Measurements from ENCODE around the gene AKT2. TPM values are rescaled to one million over a fixed set of nuclear protein-coding genes. Genes with fewer than 3 reads are reported as not detected.

The AKT2 gene
- total RNA-seq, 2 experiments from 2014 or later, result 152 to 159 TPM

DNA sequence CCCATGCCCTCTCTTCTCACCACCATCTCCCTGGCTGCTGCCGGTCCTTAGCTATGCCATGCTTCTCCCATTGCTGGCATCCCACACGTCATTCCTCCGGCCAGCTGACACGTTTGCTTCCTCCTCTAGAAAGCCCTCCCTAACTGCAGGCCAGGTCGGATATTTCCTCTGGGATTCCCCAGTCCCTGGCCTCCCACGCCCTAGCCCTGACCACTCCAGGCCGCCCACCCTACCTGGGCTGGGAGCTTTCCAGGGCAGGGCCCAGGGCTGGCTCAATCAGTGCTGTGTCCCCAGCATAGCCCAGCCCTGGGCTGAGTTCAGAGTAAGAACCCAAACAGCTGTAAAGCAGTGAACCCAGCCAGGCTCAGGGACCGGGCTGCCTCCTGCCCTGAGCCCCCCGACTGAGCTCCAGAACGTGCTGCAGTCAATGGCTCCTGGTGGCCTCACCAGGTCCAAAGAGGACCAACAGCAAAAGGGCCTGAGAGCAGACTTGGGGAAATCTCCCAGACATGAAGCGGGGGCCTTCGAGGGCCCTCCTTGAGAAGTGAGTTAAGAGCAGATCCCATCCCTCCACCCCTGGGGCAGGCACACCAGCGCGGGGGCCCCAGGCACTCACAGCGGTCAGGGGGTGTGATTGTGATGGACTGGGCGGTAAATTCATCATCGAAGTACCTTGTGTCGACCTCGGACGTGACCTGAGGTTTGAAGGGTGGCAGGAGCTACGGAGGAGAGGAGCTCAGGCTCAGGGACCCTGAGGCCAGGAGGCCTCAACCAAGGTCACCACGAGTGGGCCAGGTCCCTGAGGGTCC lies 50.5 kb downstream of the AKT2 start:
- Mint-ChIP-seq H3K9me3 (no peaks in the 10 kb centered on the region), H3K27me3 (ENCODE audit: low read depth) (no peaks in the 10 kb centered on the region), H3K4me1 (ENCODE audit: low read depth) (peaks cover 7% of the 10 kb centered on the region), H3K27ac (no peak overlapping the region), H3K4me3 (no peak overlapping the region), H3K36me3 (ENCODE audit: low read depth) (peaks cover 5% of the 10 kb centered on the region)
- intact Hi-C loops (cut with micrococcal nuclease), result no loop called here
- CTCF ChIA-PET, result interaction anchor here (1.0 kb wide), 1 partner anchor 94 kb away, joined by 3 read pairs; no protein-coding TSS in a partner anchor
- no peak for DNase-seq

DNA sequence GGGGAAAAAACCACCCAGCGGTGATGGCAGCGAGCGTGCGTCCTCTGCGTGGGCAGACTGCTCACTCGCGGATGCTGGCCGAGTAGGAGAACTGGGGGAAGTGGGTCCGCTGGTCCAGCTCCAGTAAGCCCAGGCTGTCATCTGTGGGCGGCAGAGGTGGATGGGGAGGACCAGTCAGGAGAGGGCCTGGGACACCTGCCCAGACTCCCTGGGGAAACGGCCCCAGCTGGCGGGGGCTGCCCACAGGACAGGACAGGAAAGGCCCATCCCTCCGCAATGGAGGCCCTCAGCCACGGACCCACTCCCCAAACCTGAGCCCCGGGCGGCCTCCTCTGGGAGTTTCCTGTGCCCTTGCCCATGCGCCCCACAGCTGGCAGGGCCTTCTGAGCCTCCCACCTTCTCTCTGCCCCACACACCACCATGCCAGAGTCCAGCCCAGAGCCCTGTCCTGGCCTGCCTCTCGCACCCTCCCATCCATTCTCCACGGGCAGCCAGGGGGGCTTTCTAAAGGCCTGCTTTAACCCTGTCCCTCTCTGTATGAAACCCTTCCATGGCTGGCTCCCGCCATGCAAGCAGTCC lies 51.2 kb downstream of the AKT2 start:
- intact Hi-C loops (cut with micrococcal nuclease), result no loop called here

DNA sequence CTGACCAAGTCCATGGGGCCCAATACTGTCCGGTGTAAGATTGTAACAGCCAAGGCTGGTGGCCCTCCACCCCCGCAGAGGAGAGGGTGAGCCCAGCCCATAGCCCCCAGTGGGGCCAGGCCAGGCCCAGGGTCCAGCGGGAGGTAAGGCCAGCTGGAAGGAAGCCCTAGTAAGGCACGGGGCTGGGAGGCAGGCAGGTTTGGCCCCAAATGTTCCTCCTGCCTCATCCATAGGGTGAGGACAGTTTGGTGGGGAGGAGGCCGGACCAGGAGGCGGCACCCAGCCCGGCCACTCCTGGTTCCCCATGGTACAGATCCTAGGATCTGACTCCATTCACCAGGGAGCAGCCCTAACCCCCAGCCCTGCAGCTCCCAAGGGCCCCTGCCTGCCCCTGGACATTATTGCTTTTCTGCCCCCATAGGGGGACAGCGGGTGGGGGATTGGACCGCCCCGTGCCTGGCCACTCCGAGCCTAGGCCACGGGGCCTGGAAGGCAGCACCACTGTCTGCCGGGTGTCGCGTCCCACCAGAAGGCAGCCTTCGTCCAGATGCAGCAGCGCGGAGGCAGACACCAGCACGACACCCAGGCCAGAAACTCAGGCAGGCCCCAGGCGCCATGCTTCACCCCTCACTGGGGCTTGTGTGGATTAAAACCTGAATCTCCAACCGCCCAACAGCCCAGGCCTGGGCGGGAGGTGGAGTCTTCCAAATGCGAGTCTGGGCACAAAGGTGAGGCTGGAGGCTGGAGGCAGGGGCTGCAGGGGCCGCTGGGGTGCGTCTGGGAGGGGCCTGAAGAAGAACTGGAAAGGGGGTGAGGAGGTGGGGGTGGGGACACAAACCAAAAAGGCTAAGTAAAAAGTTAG lies 52.0 kb downstream of the AKT2 start:
- no peak overlapping the region for H3K27ac Mint-ChIP-seq
- intact Hi-C loops (cut with micrococcal nuclease), result no loop called here
- no peaks in the 10 kb centered on the region for H3K9me3 Mint-ChIP-seq
- H3K4me3 Mint-ChIP-seq, result no peak overlapping the region
- H3K4me1 Mint-ChIP-seq (ENCODE audit: low read depth), result peaks cover 18% of the 10 kb centered on the region
- CTCF ChIA-PET, result no interaction called here
- H3K27me3 Mint-ChIP-seq (ENCODE audit: low read depth), result peaks cover 1% of the 10 kb centered on the region
- peaks cover 4% of the 10 kb centered on the region for H3K36me3 Mint-ChIP-seq (ENCODE audit: low read depth)
- DNase-seq, result no peak

More for the DNA sequence above, 51.2 kb downstream of the AKT2 start:
- Mint-ChIP-seq H3K36me3 (ENCODE audit: low read depth) (peaks cover 5% of the 10 kb centered on the region), H3K4me3 (no peak overlapping the region), H3K9me3 (no peaks in the 10 kb centered on the region), H3K4me1 (ENCODE audit: low read depth) (peaks cover 15% of the 10 kb centered on the region), H3K27me3 (ENCODE audit: low read depth) (no peaks in the 10 kb centered on the region), H3K27ac (no peak overlapping the region)
- DNase-seq, result no peak
- CTCF ChIA-PET, result no interaction called here

DNA sequence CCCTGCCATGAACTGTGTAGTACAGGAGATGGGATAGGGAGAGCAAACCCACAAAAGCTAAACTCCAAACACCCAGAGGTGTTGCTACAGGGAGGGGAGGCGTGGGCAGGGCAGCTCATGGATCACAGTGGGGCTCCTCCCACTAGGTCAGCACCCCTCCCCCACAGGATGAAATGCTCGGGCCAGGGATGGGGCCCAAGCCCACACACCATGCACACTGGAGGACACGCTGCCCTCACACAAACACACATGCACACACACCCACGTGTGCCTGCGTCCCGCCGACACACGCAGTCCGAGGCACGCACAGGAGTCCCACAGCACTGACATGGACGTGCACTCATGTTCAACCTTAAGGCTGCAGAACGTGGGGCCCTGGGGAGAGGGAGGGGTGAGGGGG lies 52.7 kb downstream of the AKT2 start:
- CTCF ChIA-PET, result interaction anchor here (1.0 kb wide), 1 partner anchor 12 kb away, joined by 3 read pairs; no protein-coding TSS in a partner anchor
- H3K27me3 Mint-ChIP-seq (ENCODE audit: low read depth), result peaks cover 7% of the 10 kb centered on the region
- no peak for DNase-seq
- H3K4me1 Mint-ChIP-seq (ENCODE audit: low read depth), result peaks cover 20% of the 10 kb centered on the region
- H3K4me3 Mint-ChIP-seq, result no peak overlapping the region
- no peak overlapping the region for H3K27ac Mint-ChIP-seq
- H3K36me3 Mint-ChIP-seq (ENCODE audit: low read depth), result peaks cover 2% of the 10 kb centered on the region
- no peaks in the 10 kb centered on the region for H3K9me3 Mint-ChIP-seq
- intact Hi-C loops (cut with micrococcal nuclease), result no loop called here

DNA sequence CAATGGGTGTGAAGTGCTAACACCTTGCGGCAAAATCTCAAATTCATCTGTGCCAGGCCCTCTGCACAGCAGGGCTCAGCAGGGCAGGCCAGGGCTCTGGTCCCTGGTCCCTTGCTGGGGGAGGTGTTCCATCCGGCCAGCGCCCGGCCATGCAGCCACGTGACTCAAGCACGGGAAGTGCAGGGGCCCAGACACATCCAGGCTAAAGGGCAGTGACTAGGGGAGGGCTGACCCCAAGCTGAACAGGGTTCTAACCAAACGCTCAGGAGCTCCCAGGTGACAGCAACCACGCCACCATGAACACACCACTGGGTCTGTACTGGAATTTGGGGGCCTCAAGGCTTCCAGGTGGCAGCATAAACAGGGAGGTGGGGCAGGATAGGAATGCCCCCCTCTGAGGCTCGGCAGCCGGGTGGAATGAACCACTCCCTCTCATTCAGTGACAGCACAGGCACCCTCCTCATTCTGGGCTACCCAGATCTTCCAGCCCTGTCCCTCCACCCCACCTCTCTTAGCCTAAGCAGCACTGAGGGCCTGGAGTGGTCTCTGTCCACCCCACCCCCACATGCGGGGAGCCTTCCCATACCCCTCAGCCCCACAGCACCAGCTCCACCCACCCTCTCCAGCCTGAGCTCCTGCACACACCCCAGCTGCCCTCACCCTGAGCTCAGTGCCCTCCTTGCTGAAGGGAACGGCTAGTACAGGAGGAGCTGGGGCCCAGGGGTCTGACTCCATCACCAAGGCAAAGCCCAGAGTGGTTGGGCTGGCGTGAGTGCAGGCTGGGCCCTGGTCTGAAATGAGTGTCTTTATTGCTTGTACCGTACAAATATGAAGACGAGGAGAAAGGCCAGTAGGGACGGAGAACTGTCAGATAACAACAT lies 53.4 kb downstream of the AKT2 start:
- H3K27ac Mint-ChIP-seq, result no peak overlapping the region
- H3K4me1 Mint-ChIP-seq (ENCODE audit: low read depth), result peaks cover 21% of the 10 kb centered on the region
- H3K36me3 Mint-ChIP-seq (ENCODE audit: low read depth), result no peaks in the 10 kb centered on the region
- H3K27me3 Mint-ChIP-seq (ENCODE audit: low read depth), result peaks cover 12% of the 10 kb centered on the region
- intact Hi-C loops (cut with micrococcal nuclease), result no loop called here
- CTCF ChIA-PET, result interaction anchor here (0.6 to 1.0 kb wide), 2 partner anchors 11 to 486 kb away, joined by 3 to 5 read pairs; no protein-coding TSS in a partner anchor
- H3K4me3 Mint-ChIP-seq, result no peak overlapping the region
- DNase-seq, result no peak
- no peaks in the 10 kb centered on the region for H3K9me3 Mint-ChIP-seq

DNA sequence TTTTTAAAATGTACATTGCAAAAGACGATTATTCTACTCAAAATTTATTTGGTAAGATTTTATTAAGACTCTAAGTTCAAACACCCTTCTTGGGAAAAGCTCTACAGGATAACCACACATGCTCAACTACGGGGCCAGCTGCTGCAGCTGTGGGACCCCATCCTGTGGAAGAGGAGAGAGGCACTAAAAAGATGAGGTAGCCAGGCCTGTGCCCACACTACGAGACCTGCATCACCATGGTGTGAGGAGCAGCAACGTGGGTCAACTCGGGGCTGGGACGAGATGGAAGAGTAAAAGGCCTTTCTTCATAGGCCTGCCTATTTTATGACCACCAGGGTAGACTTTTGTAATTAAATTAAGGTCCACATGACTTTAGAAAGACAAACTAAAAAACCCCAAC lies 54.1 kb downstream of the AKT2 start:
- Mint-ChIP-seq H3K27ac (no peak overlapping the region), H3K4me1 (ENCODE audit: low read depth) (peaks cover 24% of the 10 kb centered on the region), H3K4me3 (no peak overlapping the region), H3K9me3 (no peaks in the 10 kb centered on the region), H3K36me3 (ENCODE audit: low read depth) (no peaks in the 10 kb centered on the region), H3K27me3 (ENCODE audit: low read depth) (peaks cover 16% of the 10 kb centered on the region)
- CTCF ChIA-PET, result no interaction called here
- intact Hi-C loops (cut with micrococcal nuclease), result no loop called here
- DNase-seq, result no peak

DNA sequence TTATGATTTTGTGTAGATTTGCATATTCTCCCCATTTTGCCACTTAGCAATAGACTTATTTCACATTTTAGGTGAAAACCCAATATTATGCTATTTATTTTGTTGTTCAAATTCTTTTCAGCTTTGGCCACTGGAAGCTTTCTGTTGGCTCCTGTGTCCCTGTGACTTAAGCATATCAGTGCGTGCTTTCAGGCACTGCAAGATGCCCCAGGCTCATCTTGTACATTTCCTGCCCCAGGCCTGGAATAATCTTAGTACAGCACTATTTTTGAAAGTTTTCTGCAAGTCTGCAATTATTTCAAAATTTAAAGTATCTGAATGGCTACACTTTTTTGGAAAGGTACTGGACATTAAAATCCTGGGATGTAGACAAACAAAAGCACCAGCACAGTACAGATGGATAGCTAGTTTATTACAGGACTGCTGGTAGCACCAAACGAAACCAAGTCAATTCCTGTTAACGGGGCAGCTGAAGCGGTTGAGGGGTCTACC lies 55.2 kb downstream of the AKT2 start:
- H3K27ac Mint-ChIP-seq, result no peak overlapping the region
- intact Hi-C loops (cut with micrococcal nuclease), result loop anchor here (2.0 to 5.0 kb wide), 3 partner anchors 52 to 233 kb away; partner anchors contain the start of genes C19orf47, PLD3 and ZNF546
- no peaks in the 10 kb centered on the region for H3K9me3 Mint-ChIP-seq
- CTCF ChIA-PET, result interaction anchor here (0.9 kb wide), 1 partner anchor 90 kb away, joined by 4 read pairs; no protein-coding TSS in a partner anchor
- H3K27me3 Mint-ChIP-seq (ENCODE audit: low read depth), result peaks cover 26% of the 10 kb centered on the region
- no peak for DNase-seq
- no peak overlapping the region for H3K4me3 Mint-ChIP-seq
- H3K36me3 Mint-ChIP-seq (ENCODE audit: low read depth), result no peaks in the 10 kb centered on the region
- peaks cover 32% of the 10 kb centered on the region for H3K4me1 Mint-ChIP-seq (ENCODE audit: low read depth)

DNA sequence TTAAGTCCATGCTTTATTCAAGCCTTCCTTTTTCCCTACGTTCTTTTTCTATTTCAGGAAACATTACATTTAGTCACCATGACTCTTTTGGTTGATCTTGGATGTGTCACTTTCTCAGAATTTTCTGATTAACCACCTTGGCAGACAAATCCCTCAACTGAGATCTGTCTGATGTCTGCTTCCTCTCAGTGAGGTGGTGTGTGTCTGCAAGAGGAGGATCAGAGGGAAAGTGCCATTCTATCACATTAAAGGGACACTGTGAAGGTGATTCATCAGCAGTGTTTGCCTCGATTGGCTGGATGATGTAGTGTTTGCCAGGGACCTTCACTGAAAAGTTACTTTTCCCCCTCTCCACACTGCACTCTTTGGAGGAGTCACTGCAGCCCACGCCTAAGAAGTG lies 55.7 kb downstream of the AKT2 start:
- H3K4me3 Mint-ChIP-seq, result no peak overlapping the region
- CTCF ChIA-PET, result no interaction called here
- peaks cover 32% of the 10 kb centered on the region for H3K4me1 Mint-ChIP-seq (ENCODE audit: low read depth)
- H3K9me3 Mint-ChIP-seq, result no peaks in the 10 kb centered on the region
- H3K27ac Mint-ChIP-seq, result peak overlapping the region; percentile 67
- H3K36me3 Mint-ChIP-seq (ENCODE audit: low read depth), result no peaks in the 10 kb centered on the region
- intact Hi-C loops (cut with micrococcal nuclease), result loop anchor here (2.0 to 5.0 kb wide), 3 partner anchors 53 to 232 kb away; partner anchors contain the start of genes C19orf47, PLD3 and ZNF546
- peaks cover 31% of the 10 kb centered on the region for H3K27me3 Mint-ChIP-seq (ENCODE audit: low read depth)
- peak; percentile 61 for DNase-seq

DNA sequence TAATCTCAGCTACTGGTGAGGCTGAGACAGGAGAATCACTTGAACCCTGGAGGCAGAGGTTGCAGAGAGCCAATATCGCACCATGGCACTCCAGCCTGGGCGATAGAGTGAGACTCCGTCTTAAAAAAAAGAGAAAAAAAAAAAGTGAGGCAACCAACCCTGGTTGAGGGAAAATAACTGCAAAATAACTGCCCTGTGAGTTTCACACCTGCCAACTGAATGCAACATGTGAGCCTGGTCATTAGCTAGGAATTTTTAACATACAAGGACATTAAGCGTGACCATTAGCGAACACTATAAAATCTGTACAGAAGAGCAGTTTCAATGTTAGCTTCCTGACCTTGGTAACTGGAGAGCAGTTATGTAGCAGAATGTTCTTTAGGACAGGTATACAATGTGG lies 56.3 kb downstream of the AKT2 start:
- Mint-ChIP-seq H3K4me1 (ENCODE audit: low read depth) (peaks cover 32% of the 10 kb centered on the region), H3K27me3 (ENCODE audit: low read depth) (peaks cover 37% of the 10 kb centered on the region), H3K9me3 (no peaks in the 10 kb centered on the region), H3K36me3 (ENCODE audit: low read depth) (no peaks in the 10 kb centered on the region), H3K4me3 (no peak overlapping the region), H3K27ac (no peak overlapping the region)
- intact Hi-C loops (cut with micrococcal nuclease), result loop anchor here (2.0 to 5.0 kb wide), 3 partner anchors 53 to 232 kb away; partner anchors contain the start of genes C19orf47, PLD3 and ZNF546
- DNase-seq, result no peak
- CTCF ChIA-PET, result no interaction called here

DNA sequence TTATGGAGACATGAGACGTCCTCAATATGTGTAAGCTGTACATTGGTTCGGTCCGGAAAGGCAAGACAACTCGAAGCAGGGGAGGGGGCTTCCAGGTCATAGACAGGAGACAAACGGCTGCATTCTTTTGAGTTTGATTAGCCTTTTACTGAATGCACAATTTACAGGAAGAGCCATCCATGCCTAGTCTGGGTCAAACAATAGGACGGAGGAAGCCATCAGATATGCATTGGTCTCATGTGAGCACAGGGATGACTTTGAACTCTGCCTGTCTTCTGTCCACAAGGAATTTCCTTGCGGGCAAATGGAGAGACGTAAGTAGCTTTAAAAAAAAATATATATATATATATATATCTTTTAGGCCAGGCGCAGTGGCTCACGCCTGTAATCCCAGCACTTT lies 56.8 kb downstream of the AKT2 start:
- Mint-ChIP-seq H3K27ac (no peak overlapping the region), H3K36me3 (ENCODE audit: low read depth) (no peaks in the 10 kb centered on the region), H3K4me3 (no peak overlapping the region), H3K9me3 (no peaks in the 10 kb centered on the region), H3K4me1 (ENCODE audit: low read depth) (peaks cover 32% of the 10 kb centered on the region), H3K27me3 (ENCODE audit: low read depth) (peaks cover 41% of the 10 kb centered on the region)
- CTCF ChIA-PET, result interaction anchor here (0.6 to 1.7 kb wide), 2 partner anchors 11 to 43 kb away, joined by 3 to 4 read pairs; no protein-coding TSS in a partner anchor
- no peak for DNase-seq
- intact Hi-C loops (cut with micrococcal nuclease), result loop anchor here (2.0 to 5.0 kb wide), 3 partner anchors 54 to 231 kb away; partner anchors contain the start of genes C19orf47, PLD3 and ZNF546
